SK-N-MC (cell line): ENCODE measurements around the gene FAM168A.

ENCODE experiments used
- EZH2 ChIP-seq: fragments of 200-600 bp; sonication (generic); IDR thresholded peaks from one replicate; pipeline ENCODE4 v1.6.1; 2017; ENCODE audit warnings: antibody characterized with exemption
- FOXP2 ChIP-seq: optimal IDR thresholded peaks from 2 replicates; pipeline ENCODE3; 2011; ENCODE audit warnings: mild to moderate bottlenecking, moderate library complexity; ENCODE audit not compliant: insufficient read depth; ENCODE audit errors: extremely low read length, control extremely low read depth
- POLR2AphosphoS5 ChIP-seq: IDR thresholded peaks from 2 replicates; pipeline ENCODE4 v1.6.1; 2012; ENCODE audit warnings: mild to moderate bottlenecking, low read depth, low read length, borderline replicate concordance

DNA sequence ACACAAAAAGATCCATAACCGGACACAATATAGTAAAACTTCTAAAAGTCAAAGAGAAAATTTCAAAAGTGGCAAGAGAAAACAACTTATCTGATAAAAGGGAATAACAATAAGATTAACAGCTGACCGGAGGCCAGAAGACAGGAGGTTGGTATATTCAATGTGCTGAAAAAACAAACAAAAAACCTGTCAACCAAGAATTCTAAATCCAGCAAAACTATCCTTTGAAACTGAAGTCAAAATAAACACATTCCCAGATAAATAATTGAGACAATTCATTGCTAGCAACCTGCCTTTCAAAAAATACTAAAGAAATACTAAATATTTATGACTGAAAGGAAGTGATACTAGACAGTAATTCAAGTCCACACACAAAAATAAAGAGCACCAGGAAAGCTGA, 120.4 kb downstream of the FAM168A start:
- TF ChIP-seq POLR2AphosphoS5: no peak
- TF ChIP-seq EZH2: no peak
- no peak for TF ChIP-seq FOXP2
